C4-2B (cell line): ENCODE data around the gene HS3ST3A1.

Experiments used
- H3K27ac ChIP-seq: fragments of 450-650 bp; 2 replicates; pipeline ENCODE4 v1.5.1; 2017
- ZFX ChIP-seq: fragments of 450-650 bp; IDR thresholded peaks from 2 replicates; pipeline ENCODE4 v1.6.1; 2017
- TF ChIP-seq, protein P1 (sequence below): fragments of 450-650 bp; conservative IDR thresholded peaks from 2 replicates; pipeline ENCODE4 v1.5.1; 2017; ENCODE audit warnings: mild to moderate bottlenecking

Gene HS3ST3A1

DNA sequence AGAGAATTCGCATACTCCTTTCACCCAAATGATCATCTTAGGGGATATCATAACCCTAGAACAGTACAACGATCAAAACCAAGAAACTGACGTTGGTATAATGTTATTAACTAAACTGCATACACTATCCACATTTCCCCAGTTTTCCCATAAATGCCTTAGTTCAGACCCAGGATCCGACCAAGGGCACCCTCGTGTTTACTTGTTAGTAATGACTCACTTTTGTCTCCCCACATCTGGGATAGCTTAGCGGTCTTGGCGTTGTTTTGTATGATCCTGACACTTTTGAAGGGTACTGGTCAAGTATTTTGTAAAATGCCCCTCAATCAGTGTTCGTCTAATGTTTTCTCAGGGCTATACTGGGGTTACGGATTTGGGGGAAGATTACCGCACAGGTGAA is 8.0 kb downstream of the HS3ST3A1 start:
- TF ChIP-seq, protein P1, sequence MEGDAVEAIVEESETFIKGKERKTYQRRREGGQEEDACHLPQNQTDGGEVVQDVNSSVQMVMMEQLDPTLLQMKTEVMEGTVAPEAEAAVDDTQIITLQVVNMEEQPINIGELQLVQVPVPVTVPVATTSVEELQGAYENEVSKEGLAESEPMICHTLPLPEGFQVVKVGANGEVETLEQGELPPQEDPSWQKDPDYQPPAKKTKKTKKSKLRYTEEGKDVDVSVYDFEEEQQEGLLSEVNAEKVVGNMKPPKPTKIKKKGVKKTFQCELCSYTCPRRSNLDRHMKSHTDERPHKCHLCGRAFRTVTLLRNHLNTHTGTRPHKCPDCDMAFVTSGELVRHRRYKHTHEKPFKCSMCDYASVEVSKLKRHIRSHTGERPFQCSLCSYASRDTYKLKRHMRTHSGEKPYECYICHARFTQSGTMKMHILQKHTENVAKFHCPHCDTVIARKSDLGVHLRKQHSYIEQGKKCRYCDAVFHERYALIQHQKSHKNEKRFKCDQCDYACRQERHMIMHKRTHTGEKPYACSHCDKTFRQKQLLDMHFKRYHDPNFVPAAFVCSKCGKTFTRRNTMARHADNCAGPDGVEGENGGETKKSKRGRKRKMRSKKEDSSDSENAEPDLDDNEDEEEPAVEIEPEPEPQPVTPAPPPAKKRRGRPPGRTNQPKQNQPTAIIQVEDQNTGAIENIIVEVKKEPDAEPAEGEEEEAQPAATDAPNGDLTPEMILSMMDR, result no peak
- no peak for TF ChIP-seq ZFX
- H3K27ac ChIP-seq, result no peak overlapping the region

DNA sequence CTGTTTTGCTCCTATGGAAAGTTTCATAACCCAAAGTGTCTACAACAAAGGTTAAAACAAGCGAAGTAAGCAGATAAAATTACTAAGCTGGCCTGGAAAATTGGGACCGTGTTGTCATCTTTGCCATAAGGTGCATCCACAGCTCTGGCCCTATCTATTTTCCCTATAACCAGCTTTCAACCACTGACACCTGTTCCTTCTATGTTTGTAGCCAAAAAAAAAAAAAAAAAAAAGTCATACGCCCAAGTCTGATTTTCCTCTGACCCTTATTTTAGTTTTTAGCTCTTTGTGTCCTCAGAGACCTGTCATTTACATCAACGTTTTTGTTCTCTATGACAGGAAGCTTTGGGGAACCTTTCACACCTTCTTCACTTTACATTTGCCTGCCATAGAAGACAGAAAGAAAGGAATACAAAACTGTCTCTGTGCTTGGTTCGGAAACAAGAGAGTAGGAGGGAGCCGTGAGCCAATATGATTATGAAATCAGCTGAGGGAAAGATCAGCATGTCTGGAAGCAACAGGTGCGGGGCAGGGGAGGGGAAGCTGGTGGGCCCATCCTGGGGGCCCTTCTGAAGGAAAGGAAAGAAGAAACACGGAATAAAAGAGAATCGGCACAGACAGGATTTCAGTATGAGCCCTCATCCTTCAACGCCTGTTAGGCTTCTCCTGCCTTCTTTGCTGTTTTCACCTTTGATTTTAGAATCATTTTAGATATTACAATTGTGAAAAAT is 8.5 kb downstream of the HS3ST3A1 start:
- H3K27ac ChIP-seq, result no peak overlapping the region
- TF ChIP-seq, protein P1, result no peak
- no peak for TF ChIP-seq ZFX

DNA sequence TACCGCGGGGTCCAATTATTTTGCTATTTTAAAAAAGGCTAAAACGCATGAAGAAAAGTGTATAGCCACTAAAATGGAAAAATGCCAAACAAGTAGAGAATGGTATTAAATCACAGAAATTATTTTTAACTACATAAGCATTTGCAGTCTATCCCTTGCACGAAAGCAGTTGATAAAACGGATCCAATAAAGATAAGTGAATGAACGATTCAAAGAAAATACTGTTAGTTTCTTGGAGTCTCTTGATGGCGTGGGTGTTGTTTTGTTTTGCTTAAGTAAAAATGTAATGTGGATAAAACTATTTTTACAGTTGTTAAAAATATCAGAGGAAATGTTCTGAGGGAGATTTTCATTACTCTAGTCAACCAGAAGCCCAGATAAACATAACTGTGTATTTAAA is 9.3 kb downstream of the HS3ST3A1 start:
- H3K27ac ChIP-seq, result no peak overlapping the region
- TF ChIP-seq, protein P1, result no peak
- TF ChIP-seq ZFX, result no peak

DNA sequence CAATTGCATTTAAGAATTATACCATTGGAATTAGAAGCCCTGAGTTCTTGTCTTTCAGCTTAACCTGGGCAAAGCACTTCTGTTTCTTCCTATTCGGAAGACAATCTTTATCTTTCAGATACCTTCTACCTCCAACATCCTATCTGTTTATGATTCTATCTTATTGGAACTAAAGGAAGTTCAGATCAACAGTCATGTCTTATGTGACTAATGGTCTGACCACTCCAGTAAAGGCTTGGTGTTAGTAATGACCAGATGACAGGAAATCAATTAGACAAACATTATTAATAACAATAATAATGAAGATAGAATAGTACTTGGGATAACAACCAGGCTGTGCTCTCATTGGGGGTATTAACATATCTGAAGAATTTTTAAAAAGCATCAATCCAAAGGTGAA is 11.3 kb downstream of the HS3ST3A1 start:
- no peak for TF ChIP-seq ZFX
- TF ChIP-seq, protein P1, result no peak

DNA sequence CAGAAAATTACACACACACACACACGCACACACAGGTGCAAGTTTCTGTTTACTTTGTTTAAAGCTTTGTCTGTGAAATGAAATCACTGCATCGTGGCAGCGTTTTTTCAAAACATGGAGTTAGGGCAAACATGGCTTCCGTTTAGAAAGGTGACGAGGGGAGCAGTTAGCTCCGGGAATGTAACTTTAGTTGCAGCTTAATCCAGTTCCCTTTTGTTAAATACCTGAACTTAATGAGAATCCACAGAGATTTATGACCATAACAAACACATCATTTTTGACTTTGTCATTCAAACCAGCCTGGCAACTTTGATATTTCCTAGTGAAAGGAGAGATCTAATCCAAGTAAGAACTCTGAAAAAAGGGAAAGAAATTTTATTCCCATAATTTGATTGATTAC is 12.1 kb downstream of the HS3ST3A1 start:
- no peak for TF ChIP-seq ZFX
- TF ChIP-seq, protein P1, result no peak
- H3K27ac ChIP-seq, result no peak overlapping the region

More for the DNA sequence above, 11.3 kb downstream of the HS3ST3A1 start:
- H3K27ac ChIP-seq, result no peak overlapping the region

DNA sequence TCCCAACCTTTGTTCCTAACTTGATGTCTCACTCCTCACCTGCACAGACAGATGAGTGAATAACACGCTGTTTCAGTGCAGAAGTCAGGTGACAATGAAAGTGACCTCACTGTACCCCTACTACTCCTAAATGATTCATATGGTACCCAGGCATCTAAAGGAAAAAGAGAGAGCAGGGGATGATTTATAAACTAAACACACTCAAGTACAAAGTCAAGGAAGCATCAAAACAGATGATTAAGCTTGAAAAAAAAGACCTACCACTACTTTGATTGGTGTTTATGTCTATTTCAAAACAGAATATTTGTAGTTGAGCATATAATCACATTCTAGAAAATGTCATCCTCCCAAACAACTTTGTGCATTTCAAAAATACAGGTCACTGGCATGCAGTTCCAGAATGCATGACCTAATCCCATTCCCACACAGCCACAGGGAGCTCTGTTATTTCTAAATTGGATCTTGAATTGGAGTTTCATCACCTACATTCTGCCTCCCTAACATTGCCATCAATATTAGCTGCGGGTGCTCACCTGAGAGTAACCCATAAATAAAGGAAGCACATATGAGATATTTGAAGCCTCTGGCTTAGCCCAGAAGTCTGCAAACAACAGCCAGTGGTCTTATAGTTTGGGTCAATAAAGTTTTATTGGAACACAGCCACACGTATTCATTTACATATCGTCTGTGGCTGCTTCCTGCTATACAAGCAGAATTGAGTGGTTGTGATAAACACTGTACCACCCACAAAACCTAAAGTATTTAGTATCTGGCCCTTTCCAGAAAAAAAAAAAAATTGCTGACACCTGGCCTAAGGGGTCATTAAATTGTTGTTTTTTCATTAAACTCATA is 14.0 kb downstream of the HS3ST3A1 start:
- no peak overlapping the region for H3K27ac ChIP-seq
- TF ChIP-seq ZFX, result no peak
- TF ChIP-seq, protein P1, result no peak

DNA sequence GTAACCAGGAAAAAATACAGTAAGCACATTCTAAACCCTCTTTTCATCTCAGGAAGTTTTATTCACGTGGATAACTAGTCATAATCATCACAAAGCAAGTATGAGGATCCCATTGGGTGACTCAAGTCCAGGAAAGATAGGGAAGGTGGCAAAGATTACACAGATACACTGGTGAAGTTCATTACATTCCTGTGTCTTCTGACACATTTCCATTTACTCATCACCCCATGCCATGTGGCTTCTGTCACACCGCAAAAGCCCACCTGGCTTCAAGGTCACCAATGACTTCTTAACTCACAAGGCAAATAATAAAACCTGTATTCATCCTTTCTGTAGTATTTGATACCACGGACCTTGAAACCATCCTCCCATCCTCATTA is 17.0 kb downstream of the HS3ST3A1 start:
- no peak overlapping the region for H3K27ac ChIP-seq
- TF ChIP-seq, protein P1, result no peak
- TF ChIP-seq ZFX, result no peak
